ENCODE data around the gene MEDAG.

Gene MEDAG

DNA sequence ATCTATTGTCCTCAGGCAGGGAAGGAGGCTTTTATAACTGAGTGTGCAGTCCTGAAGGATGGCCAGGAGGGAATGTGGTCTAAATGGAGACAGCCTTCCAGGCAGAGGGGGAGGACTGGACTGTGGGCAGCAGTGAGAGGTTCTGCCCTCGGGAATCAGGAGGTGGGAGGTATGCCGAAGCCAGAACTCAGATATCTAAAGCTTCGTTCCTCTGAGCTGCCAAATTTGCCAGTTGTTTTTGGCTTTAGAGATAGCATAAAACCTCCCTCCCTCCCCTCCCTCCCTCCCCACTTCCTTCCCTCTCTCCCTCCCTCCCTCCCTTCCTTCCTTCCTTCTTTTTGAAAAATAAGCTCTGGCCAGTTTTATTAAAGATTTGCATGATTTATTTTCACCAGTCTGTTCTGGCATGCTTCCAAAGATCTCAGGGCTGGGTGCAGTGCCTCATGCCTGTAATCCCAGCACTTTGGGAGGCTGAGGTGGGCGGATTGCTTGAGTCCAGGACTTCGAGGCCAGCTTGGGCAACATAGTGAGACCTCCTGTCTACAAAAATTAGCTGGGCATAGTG is 2.4 kb downstream of the MEDAG start:
- no peak overlapping the region for H2AFZ ChIP-seq (ENCODE audit: low read depth)
- no peak overlapping the region for H3K9ac ChIP-seq
- no peaks in the 10 kb centered on the region for H4K20me1 ChIP-seq (ENCODE audit: insufficient read depth)
- H3K27me3 ChIP-seq (ENCODE audit: insufficient read depth, low read depth): no peaks in the 10 kb centered on the region
- H3K4me3 ChIP-seq (IDR thresholded peaks at IDR 0.05; ENCODE audit: insufficient read depth, low read depth, low read length): no peak overlapping the region
- no peak overlapping the region for H3K4me2 ChIP-seq
- H3K4me1 ChIP-seq (ENCODE audit: low read depth, poor library complexity, severe bottlenecking): no peaks in the 10 kb centered on the region
- H3K27ac ChIP-seq: no peak overlapping the region
- TF ChIP-seq, protein P1, sequence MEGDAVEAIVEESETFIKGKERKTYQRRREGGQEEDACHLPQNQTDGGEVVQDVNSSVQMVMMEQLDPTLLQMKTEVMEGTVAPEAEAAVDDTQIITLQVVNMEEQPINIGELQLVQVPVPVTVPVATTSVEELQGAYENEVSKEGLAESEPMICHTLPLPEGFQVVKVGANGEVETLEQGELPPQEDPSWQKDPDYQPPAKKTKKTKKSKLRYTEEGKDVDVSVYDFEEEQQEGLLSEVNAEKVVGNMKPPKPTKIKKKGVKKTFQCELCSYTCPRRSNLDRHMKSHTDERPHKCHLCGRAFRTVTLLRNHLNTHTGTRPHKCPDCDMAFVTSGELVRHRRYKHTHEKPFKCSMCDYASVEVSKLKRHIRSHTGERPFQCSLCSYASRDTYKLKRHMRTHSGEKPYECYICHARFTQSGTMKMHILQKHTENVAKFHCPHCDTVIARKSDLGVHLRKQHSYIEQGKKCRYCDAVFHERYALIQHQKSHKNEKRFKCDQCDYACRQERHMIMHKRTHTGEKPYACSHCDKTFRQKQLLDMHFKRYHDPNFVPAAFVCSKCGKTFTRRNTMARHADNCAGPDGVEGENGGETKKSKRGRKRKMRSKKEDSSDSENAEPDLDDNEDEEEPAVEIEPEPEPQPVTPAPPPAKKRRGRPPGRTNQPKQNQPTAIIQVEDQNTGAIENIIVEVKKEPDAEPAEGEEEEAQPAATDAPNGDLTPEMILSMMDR (conservative IDR thresholded peaks at IDR 0.05; ENCODE audit: low read depth, low read length): no peak
- H3K79me2 ChIP-seq (ENCODE audit: insufficient read depth, low read depth): no peaks in the 10 kb centered on the region
- H3K36me3 ChIP-seq (ENCODE audit: insufficient read depth): no peaks in the 10 kb centered on the region

- no peak overlapping the region for H2AFZ ChIP-seq (ENCODE audit: low read depth)
- no peak overlapping the region for H3K9ac ChIP-seq
- H3K4me2 ChIP-seq: no peak overlapping the region
- H4K20me1 ChIP-seq (ENCODE audit: insufficient read depth): no peaks in the 10 kb centered on the region
- H3K27me3 ChIP-seq (ENCODE audit: insufficient read depth, low read depth): no peaks in the 10 kb centered on the region
- TF ChIP-seq, protein P1 (conservative IDR thresholded peaks at IDR 0.05; ENCODE audit: low read depth, low read length): no peak
- no peaks in the 10 kb centered on the region for H3K79me2 ChIP-seq (ENCODE audit: insufficient read depth, low read depth)
- H3K36me3 ChIP-seq (ENCODE audit: insufficient read depth): no peaks in the 10 kb centered on the region
- H3K27ac ChIP-seq: no peak overlapping the region
- no peak overlapping the region for H3K4me3 ChIP-seq (IDR thresholded peaks at IDR 0.05; ENCODE audit: insufficient read depth, low read depth, low read length)
- H3K4me1 ChIP-seq (ENCODE audit: low read depth, poor library complexity, severe bottlenecking): no peaks in the 10 kb centered on the region
These were observed 4.6 kb downstream of the MEDAG start for GRCh38 chr13:30910676-30911075.

DNA sequence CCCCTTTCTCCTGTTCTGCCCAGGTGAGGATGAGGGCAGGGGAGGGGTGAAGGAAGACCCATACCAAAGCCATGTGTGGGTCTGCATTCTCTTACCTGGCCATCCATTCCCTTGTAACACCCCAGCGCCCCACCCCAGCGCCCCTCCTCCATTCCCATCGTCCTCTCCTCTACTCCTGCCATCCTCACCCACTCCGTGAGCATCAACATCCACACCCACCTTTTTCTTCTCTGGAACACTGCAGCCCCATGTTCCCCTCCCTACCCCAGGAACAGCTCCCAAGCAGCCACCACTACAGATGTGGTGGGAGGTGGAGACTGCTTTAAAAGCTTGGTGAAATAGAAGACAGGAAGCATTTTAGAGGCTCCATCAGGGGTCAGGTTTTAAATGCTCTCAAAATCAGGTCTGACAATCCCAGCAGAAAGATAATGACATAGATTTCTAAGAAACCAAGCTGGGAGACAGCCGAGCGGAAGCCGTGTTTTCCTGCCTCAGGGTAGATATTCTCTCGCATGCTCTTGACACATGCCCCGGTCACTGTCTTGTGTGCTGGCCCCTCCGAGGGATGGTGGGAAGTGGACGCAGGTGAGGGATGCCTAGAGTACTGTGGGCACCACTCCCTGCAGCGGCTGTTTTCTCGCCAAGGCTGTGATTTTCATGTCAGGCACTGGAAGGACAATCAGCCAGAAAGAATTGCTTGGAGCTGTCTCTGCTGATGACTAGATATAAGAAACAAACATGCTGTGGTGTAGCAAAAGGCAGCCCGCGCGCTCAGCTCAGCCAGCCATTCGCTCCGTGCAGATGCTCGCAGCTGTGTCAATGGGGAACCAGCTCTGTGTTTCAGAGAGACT is 9.8 kb downstream of the MEDAG start:
- H3K27me3 ChIP-seq (ENCODE audit: insufficient read depth, low read depth): no peaks in the 10 kb centered on the region

GRCh38 chr13:30916991-30917390 is 10.9 kb downstream of the MEDAG start:
- Histone ChIP-seq H3K79me2 (ENCODE audit: insufficient read depth, low read depth) (no peaks in the 10 kb centered on the region), H2AFZ (ENCODE audit: low read depth) (no peak overlapping the region), H3K4me1 (ENCODE audit: low read depth, poor library complexity, severe bottlenecking) (no peaks in the 10 kb centered on the region), H4K20me1 (ENCODE audit: insufficient read depth) (no peaks in the 10 kb centered on the region), H3K27me3 (ENCODE audit: insufficient read depth, low read depth) (no peaks in the 10 kb centered on the region), H3K27ac (no peak overlapping the region), H3K4me2 (no peak overlapping the region), H3K9ac (no peak overlapping the region), H3K4me3 (IDR thresholded peaks at IDR 0.05; ENCODE audit: insufficient read depth, low read depth, low read length) (no peak overlapping the region), H3K36me3 (ENCODE audit: insufficient read depth) (no peaks in the 10 kb centered on the region)
- TF ChIP-seq, protein P1 (conservative IDR thresholded peaks at IDR 0.05; ENCODE audit: low read depth, low read length): no peak

More for the DNA sequence above, 9.8 kb downstream of the MEDAG start:
- no peak overlapping the region for H2AFZ ChIP-seq (ENCODE audit: low read depth)
- TF ChIP-seq, protein P1 (conservative IDR thresholded peaks at IDR 0.05; ENCODE audit: low read depth, low read length): no peak
- H3K4me1 ChIP-seq (ENCODE audit: low read depth, poor library complexity, severe bottlenecking): no peaks in the 10 kb centered on the region
- H3K79me2 ChIP-seq (ENCODE audit: insufficient read depth, low read depth): no peaks in the 10 kb centered on the region
- no peak overlapping the region for H3K9ac ChIP-seq
- H3K27ac ChIP-seq: no peak overlapping the region
- no peak overlapping the region for H3K4me2 ChIP-seq
- no peaks in the 10 kb centered on the region for H3K36me3 ChIP-seq (ENCODE audit: insufficient read depth)
- no peak overlapping the region for H3K4me3 ChIP-seq (IDR thresholded peaks at IDR 0.05; ENCODE audit: insufficient read depth, low read depth, low read length)
- no peaks in the 10 kb centered on the region for H4K20me1 ChIP-seq (ENCODE audit: insufficient read depth)
